PFSK-1 (cell line): ENCODE measurements around the gene CST9.

Experiments
- SIN3A ChIP-seq: IDR thresholded peaks from 2 replicates; pipeline ENCODE4 v1.6.1; 2012; ENCODE audit warnings: mild to moderate bottlenecking, low read length, moderate library complexity, borderline replicate concordance; ENCODE audit not compliant: insufficient read depth
- TAF1 ChIP-seq: IDR thresholded peaks from 2 replicates; pipeline ENCODE4 v1.6.1; 2012; ENCODE audit warnings: low read length, control low read depth, borderline replicate concordance; ENCODE audit not compliant: insufficient read depth

GRCh38 chr20:23570178-23570760, 35.4 kb downstream of the CST9 start:
- TF ChIP-seq TAF1 (no peak), SIN3A (no peak)
